Islet precursor cell (in vitro differentiated cells): ENCODE measurements around the gene PTS.
"Not testable (repeated sequence)": the region's sequence is repeated elsewhere in the genome, so short reads cannot be mapped to it uniquely, and the experiment has no call there.

Experiments used
- DNase-seq: peaks from one replicate; pipeline ENCODE4 v3.0.0-alpha.2; 2018

The PTS gene

DNA sequence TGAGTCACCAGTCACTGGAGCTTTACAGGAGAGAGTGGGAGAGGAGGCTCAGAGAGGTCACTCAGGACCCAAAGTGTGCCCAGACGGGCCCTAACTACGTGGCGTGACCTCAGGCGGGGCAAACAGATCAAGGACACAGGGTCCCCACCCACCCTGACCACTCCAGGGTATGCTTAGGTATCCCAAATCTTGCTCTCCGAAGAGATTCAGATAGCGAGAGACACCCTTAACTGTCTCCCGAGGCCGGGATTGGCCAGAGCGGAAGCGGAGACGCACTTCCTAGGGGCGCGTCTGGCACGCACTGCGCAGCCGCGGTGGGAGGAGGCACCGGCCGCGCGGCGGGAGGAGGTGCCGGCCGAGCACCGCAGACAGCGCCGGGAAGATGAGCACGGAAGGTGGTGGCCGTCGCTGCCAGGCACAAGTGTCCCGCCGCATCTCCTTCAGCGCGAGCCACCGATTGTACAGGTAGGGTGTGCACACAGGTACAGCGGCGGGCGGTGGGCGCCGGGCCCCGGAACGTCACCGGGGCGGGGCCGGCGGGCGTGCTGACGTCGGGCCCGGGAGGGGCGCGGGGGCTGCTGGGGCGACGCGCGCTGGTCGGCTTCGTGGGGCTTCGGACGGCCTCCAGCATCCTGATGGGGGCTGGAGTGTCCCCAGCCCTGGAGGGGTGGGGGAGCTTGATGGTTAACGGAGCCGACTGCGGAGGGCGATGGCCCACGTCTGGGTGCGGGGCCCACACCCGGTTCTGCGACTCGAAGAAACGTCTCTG is at the start of gene PTS:
Gene PTS, plus strand, starts transcription at position 367 of the 769 bp plus-strand sequence. Its CDS starts 16 bp downstream, at position 383.
- peak; percentile 91 for DNase-seq

DNA sequence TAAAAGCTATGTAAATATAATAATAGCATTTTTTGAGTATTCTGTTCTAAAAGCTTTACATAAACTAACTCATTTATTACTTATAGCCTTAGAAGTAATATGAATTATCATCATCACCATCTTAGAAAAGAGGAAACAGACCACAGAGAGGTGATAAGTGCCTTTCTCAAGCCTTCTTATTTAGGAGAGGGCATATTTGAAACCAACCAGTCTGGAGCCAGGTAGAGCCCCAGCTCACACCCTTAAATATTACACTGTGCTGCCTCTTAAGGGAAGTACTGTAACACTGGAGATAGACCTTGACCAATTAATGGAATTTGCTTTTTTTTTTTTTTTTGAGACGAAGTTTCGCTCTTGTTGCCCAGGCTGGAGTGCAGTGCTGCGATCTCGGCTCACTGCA is 48.6 kb upstream of the PTS start:
- no peak for DNase-seq

- DNase-seq: no peak
These were observed 47.8 kb upstream of the PTS start for GRCh38 chr11:112178428-112178827.

DNA sequence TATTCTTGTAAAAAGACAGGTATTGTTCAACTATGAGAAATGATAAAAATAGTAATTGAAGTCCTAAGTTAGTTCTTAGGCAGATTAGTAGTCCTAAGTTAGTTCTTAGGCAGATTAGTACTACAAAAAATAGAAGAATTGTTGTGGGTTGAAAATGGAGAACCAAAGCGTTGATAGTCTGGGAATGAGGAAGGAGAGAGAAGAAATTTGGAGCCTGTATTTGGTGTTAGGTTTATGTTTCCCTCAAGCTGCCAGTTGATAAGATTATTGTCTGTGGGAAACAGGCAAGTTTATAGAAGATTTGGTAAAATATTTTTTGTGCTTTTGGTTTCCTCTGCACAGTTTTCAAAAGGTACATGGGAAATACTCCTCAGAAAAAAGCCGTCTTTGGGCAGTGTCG is 47.3 kb upstream of the PTS start:
- DNase-seq: no peak

GRCh38 chr11:112179601-112180000 is 46.6 kb upstream of the PTS start:
- DNase-seq: no peak

GRCh38 chr11:112182867-112183266 is 43.4 kb upstream of the PTS start:
- DNase-seq: no peak

- no peak for DNase-seq
These were observed 40.3 kb upstream of the PTS start for GRCh38 chr11:112185883-112186282.

- DNase-seq: no peak
These were observed 39.9 kb upstream of the PTS start for GRCh38 chr11:112186304-112186703.

DNA sequence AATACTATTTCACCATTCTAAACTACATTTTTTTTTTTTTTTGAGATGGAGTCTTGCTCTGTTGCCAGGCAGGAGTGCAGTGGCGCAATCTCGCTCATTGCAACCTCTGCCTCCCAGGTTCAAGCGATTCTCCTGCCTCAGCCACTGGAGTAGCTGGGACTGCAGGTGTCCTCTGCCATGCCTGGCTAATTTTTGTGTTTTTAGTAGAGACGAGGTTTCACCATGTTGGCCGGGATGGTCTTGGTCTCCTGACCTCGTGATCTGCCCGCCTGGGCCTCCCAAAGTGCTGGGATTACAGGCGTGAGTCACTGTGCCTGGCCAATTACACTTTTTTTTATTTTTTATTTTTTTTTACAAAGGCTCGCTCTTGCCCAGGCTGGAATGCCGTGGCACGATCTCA is 31.1 kb upstream of the PTS start:
- not testable (repeated sequence) for DNase-seq

- DNase-seq: no peak
These were observed 30.3 kb upstream of the PTS start for GRCh38 chr11:112195951-112196351.

DNA sequence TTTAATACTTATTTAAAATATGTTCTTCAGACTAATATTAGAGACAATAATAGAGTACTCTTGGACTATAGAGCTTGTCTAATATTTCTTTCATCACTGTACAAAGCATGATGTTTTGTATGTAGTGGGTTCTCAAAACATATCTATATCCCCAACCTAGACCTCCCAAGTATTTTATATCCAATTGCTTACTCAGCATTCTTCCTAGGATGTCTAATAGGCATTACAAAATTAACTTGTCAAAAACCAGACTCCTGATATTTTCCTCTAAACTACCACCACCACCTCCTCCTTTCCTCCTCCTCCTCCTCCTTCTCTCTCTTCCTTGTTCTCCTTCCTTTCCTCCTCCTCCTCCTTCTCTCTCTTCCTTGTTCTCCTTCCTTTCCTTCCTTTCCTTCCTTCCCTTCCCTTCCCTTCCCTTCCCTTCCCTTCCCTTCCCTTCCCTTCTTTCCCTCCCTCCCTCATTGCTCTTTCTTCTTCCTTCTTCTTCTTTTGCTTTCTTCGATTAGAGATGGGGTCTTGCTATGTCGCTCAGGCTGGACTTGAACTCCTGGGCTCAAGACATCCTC is 29.6 kb upstream of the PTS start:
- no peak for DNase-seq

- not testable (repeated sequence) for DNase-seq
These were observed 27.1 kb upstream of the PTS start for GRCh38 chr11:112199101-112199500.

DNA sequence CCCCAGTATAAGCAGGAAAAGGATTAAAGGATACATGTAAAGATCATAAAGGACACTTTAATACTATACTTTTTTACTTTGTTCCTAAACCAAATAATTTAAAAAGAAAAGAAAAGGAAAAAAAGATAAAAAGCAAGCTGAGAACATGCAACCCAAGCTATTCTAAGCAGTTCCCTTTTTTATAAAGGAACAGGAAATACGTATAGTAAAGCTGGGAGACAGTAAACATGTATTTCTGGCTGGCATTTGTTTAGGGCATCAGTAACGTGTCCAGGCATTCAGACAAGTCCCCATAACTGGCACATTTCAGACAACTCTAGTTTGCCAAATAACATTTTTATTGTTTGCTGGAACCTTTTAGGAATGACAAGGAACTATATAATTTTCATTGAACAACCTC is 26.0 kb upstream of the PTS start:
- no peak for DNase-seq

- no peak for DNase-seq
These were observed 20.2 kb upstream of the PTS start for GRCh38 chr11:112206071-112206470.

GRCh38 chr11:112210890-112211289 is 15.3 kb upstream of the PTS start:
- DNase-seq: no peak

GRCh38 chr11:112211536-112211935 is 14.7 kb upstream of the PTS start:
- DNase-seq: no peak

- DNase-seq: no peak
These were observed 13.9 kb upstream of the PTS start for GRCh38 chr11:112212290-112212689.

DNA sequence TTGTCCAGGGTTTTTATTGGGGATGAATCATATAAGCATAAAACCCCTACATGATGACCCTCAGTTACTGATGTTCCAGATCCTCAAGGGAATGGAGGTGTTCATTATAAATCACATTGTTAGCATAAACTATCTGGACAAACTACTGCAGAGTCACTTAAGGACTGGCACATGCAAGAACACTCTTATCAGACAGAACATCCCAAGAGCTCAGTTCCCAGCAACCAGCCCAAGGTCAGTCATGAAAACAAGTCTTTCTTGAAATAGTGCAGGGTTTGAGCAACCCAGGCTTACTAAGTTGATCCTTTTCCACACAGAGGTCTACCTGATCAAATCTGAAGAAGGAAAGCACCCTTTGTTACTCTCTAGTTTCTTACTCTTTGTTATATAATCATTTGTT is 13.5 kb upstream of the PTS start:
- no peak for DNase-seq

GRCh38 chr11:112213753-112214152 is 12.5 kb upstream of the PTS start:
- no peak for DNase-seq

- DNase-seq: no peak
These were observed 10.6 kb upstream of the PTS start for GRCh38 chr11:112215621-112216020.

DNA sequence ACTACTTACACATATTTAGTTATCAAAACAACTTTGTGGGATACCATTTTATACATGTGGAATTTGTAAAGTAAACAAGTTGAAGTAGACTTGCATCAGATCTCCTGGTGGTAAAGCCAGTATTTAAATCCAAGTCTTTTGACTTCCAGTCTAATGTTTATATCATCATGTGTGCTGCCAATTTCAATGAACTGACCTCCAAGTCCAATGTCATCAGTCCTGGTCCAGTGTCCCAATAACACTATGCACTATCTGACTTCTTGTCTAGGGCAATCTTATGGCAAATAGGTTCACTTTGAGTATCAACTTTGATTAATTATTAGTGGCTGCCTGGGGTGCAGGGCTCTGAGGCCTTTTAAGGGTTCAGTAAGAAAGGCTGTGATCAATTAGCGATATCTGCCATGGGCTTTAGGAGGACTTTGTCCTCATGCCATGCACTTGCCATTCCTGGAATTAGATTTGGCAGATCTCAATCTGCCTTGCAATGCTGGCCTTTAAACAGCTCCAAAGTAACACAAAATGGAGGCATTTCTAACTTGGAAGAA is 9.6 kb upstream of the PTS start:
- DNase-seq: no peak

DNA sequence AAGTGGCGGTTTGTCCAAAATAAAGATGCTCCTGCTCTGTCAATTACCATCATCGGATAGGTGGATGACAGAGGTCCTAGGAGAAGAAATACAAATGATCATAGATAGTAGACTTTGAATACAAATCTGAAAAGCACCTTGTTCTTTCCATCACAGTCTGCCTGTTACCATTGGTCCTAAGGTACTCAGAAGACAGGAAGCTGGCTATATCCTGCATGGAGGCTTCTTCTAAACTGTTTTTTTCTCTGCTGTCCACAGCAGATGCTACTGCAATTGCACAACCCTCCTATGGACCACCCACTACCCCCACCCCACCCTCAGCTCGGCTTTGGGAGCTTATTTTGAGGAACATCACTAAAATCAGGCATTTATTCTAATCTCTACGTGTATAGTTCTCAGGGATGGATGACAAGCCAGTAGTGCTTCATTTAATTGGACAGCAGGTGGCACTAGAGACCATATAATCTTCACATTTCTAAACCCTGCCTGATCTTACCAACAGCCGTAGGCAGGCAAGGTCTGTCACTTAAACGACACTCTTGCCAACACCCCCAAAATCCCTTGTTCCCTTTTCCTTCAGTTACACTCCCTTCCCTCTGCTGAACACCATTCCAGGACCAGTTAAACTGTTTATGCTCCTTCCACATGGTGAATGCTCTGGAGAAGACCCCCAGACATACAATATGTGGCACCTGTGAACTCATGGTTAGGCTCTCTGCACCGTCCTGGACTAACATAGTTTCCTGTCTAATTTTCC is 6.6 kb upstream of the PTS start:
- DNase-seq: peak; percentile 67

- DNase-seq: no peak
These were observed 4.9 kb upstream of the PTS start for GRCh38 chr11:112221274-112221835.
